Retinal pigment epithelial cell (primary cell): ENCODE measurements around the gene GATB.

Source experiments
- DNase-seq: peaks from one replicate; pipeline ENCODE4 v3.0.0-alpha.2; 2010; ENCODE audit warnings: low read depth
- H3K4me3 ChIP-seq: 2 replicates; pipeline ENCODE4 v1.5.1; 2011; ENCODE audit warnings: mild to moderate bottlenecking, low read length, control low read depth, moderate library complexity
- CTCF ChIP-seq: conservative IDR thresholded peaks from 2 replicates; pipeline ENCODE4 v1.5.1; 2011; ENCODE audit warnings: low read depth, low read length, control low read depth, inconsistent platforms

GATB gene

GRCh38 chr4:151797853-151798252 lies 37.0 kb upstream of the GATB start:
- H3K4me3 ChIP-seq, result no peak overlapping the region
- DNase-seq, result no peak
- no peak for TF ChIP-seq CTCF

GRCh38 chr4:151797131-151797530 lies 36.3 kb upstream of the GATB start:
- no peak for TF ChIP-seq CTCF
- no peak for DNase-seq
- H3K4me3 ChIP-seq, result no peak overlapping the region

- DNase-seq, result no peak
- H3K4me3 ChIP-seq, result no peak overlapping the region
- TF ChIP-seq CTCF, result no peak
These were observed 35.3 kb upstream of the GATB start for GRCh38 chr4:151796106-151796505.

GRCh38 chr4:151792995-151793394 lies 32.2 kb upstream of the GATB start:
- no peak for TF ChIP-seq CTCF
- DNase-seq, result no peak
- no peak overlapping the region for H3K4me3 ChIP-seq

- no peak overlapping the region for H3K4me3 ChIP-seq
- DNase-seq, result no peak
- no peak for TF ChIP-seq CTCF
These were observed 31.7 kb upstream of the GATB start for GRCh38 chr4:151792530-151792929.

GRCh38 chr4:151788021-151788420 lies 27.2 kb upstream of the GATB start:
- no peak for TF ChIP-seq CTCF

GRCh38 chr4:151786158-151786495 lies 25.3 kb upstream of the GATB start:
- H3K4me3 ChIP-seq, result no peak overlapping the region
- TF ChIP-seq CTCF, result no peak
- DNase-seq, result no peak

More at GRCh38 chr4:151788021-151788420, 27.2 kb upstream of the GATB start:
- H3K4me3 ChIP-seq, result no peak overlapping the region
- DNase-seq, result no peak
